Endometrial microvascular endothelial cells (primary cell): ENCODE data around the gene DHRS2. TPM values are rescaled to one million over a fixed set of nuclear protein-coding genes. Genes with fewer than 3 reads are reported as not detected.
"Not testable (repeated sequence)": the region's sequence is repeated elsewhere in the genome, so short reads cannot be mapped to it uniquely, and the experiment has no call there.

ENCODE experiments used
- in situ Hi-C: cut with HindIII; loops from 2 replicates; pipeline ENCODE4 v1.10.0; 2017; ENCODE audit warnings: low sequenced_read_pairs, low pct_unique_long_range_greater_than_20kb; ENCODE audit errors: inconsistent ontology term
- total RNA-seq: library from RNA; depleted of rRNA; stranded (reverse); fragments of >200 nt; gene quantifications from one replicate; pipeline ENCODE4 v1.2.3, GENCODE V29; 2015; ENCODE audit errors: inconsistent ontology term

DHRS2 gene
- not detected for total RNA-seq

GRCh38 chr14:23636317-23637211 is at the start of gene DHRS2:
Gene DHRS2 (plus strand): TSS chr14:23636364. CDS start chr14:23638865, 2,501 bp downstream.
- in situ Hi-C loops = no loop called here

GRCh38 chr14:23588884-23589598 is 47.1 kb upstream of the DHRS2 start:
- in situ Hi-C loops = no loop called here

GRCh38 chr14:23589606-23590005 is 46.6 kb upstream of the DHRS2 start:
- in situ Hi-C loops = no loop called here

- in situ Hi-C loops = no loop called here
Measured at GRCh38 chr14:23590198-23590597, 46.0 kb upstream of the DHRS2 start.

- in situ Hi-C loops = not testable (repeated sequence)
Measured at GRCh38 chr14:23594191-23594590, 42.0 kb upstream of the DHRS2 start.

- in situ Hi-C loops = no loop called here
Measured at GRCh38 chr14:23600322-23600707, 35.8 kb upstream of the DHRS2 start.

- in situ Hi-C loops = no loop called here
Measured at GRCh38 chr14:23600806-23601205, 35.4 kb upstream of the DHRS2 start.

GRCh38 chr14:23601424-23601823 is 34.7 kb upstream of the DHRS2 start:
- in situ Hi-C loops = no loop called here

GRCh38 chr14:23601845-23602180 is 34.4 kb upstream of the DHRS2 start:
- in situ Hi-C loops = no loop called here

- in situ Hi-C loops = no loop called here
Measured at GRCh38 chr14:23602181-23603095, 33.7 kb upstream of the DHRS2 start.

GRCh38 chr14:23603103-23603502 is 33.1 kb upstream of the DHRS2 start:
- in situ Hi-C loops = no loop called here

- in situ Hi-C loops = no loop called here
Measured at GRCh38 chr14:23604148-23604547, 32.0 kb upstream of the DHRS2 start.

- in situ Hi-C loops = no loop called here
Measured at GRCh38 chr14:23604675-23605170, 31.4 kb upstream of the DHRS2 start.

GRCh38 chr14:23605931-23606585 is 30.1 kb upstream of the DHRS2 start:
- in situ Hi-C loops = no loop called here

- in situ Hi-C loops = no loop called here
Measured at GRCh38 chr14:23608454-23608853, 27.7 kb upstream of the DHRS2 start.

- in situ Hi-C loops = no loop called here
Measured at GRCh38 chr14:23609001-23609400, 27.2 kb upstream of the DHRS2 start.

GRCh38 chr14:23609411-23610089 is 26.6 kb upstream of the DHRS2 start:
- in situ Hi-C loops = not testable (repeated sequence)
